OCI-LY7 (cell line): ENCODE measurements around the gene SLC25A46. TPM values are rescaled to one million over a fixed set of nuclear protein-coding genes. Genes with fewer than 3 reads are reported as not detected.
"Not testable (repeated sequence)": the region's sequence is repeated elsewhere in the genome, so short reads cannot be mapped to it uniquely, and the experiment has no call there.

Experiments
- Bru-seq: library from RNA; stranded (reverse); fragments of 400-500 nt; gene quantifications from one replicate; lab custom pipeline; 2021; lab: Mats Ljungman, UMichigan
- BruChase-seq, 2 experiments: library from RNA; stranded (reverse); fragments of 400-500 nt; gene quantifications; one replicate each; lab custom pipeline; 2021; lab: Mats Ljungman, UMichigan
- BruUV-seq: library from RNA; stranded (reverse); fragments of 400-500 nt; replicated peaks from 2 replicates; lab custom pipeline; 2021; lab: Mats Ljungman, UMichigan
- CTCF ChIA-PET: fragments of 300-600 bp; sonication (Branson Sonifier 250); formaldehyde crosslinking; loops from one replicate; lab custom pipeline; 2022; ENCODE audit warnings: antibody characterized with exemption; ENCODE audit not compliant: unreplicated experiment; lab: Charles Lee
- POLR2A ChIA-PET: fragments of 300-600 bp; sonication (Branson Sonifier 250); formaldehyde crosslinking; loops from one replicate; lab custom pipeline; 2022; ENCODE audit warnings: antibody characterized with exemption; lab: Charles Lee
- DNase-seq: peaks from one replicate; pipeline ENCODE4 v3.0.0-alpha.2; 2015; ENCODE audit warnings: low spot score
- H2AFZ ChIP-seq: fragments of 200-600 bp; sonication (generic), shearing (Covaris generic); 2 replicates; pipeline ENCODE4 v1.6.1; 2014; ENCODE audit warnings: mild to moderate bottlenecking, antibody characterized with exemption, low read length, moderate library complexity
- H3K27ac ChIP-seq: fragments of 200-600 bp; sonication (generic); 2 replicates; pipeline ENCODE4 v1.5.1; 2014; ENCODE audit warnings: mixed run types, low read depth, mild to moderate bottlenecking, moderate library complexity, low read length, inconsistent platforms; ENCODE audit not compliant: poor library complexity, severe bottlenecking
- H3K36me3 ChIP-seq: fragments of 200-600 bp; sonication (generic); 2 replicates; pipeline ENCODE4 v1.6.1; 2014; ENCODE audit warnings: mild to moderate bottlenecking, antibody characterized with exemption, low read length, moderate library complexity, mixed read lengths; ENCODE audit not compliant: insufficient read depth
- H3K4me1 ChIP-seq: fragments of 200-600 bp; sonication (generic); 2 replicates; pipeline ENCODE4 v1.5.1; 2014; ENCODE audit warnings: mild to moderate bottlenecking, low read length; ENCODE audit not compliant: insufficient read depth, poor library complexity, severe bottlenecking
- H3K4me2 ChIP-seq: fragments of 200-600 bp; sonication (generic); 2 replicates; pipeline ENCODE4 v1.6.1; 2014; ENCODE audit warnings: mild to moderate bottlenecking, low read length
- H3K4me3 ChIP-seq: fragments of 200-600 bp; sonication (generic); 2 replicates; pipeline ENCODE4 v1.5.1; 2014; ENCODE audit warnings: mild to moderate bottlenecking, low read depth, low read length; ENCODE audit not compliant: poor library complexity, severe bottlenecking
- H3K79me2 ChIP-seq: fragments of 200-600 bp; sonication (generic); 2 replicates; pipeline ENCODE4 v1.6.1; 2016; ENCODE audit warnings: low read depth, mild to moderate bottlenecking, low read length, moderate library complexity, mixed read lengths; ENCODE audit not compliant: insufficient read depth
- H3K9me2 ChIP-seq: fragments of 200-600 bp; sonication (generic); 2 replicates; pipeline ENCODE4 v1.6.1; 2016; ENCODE audit warnings: mild to moderate bottlenecking, low read length, mixed read lengths; ENCODE audit not compliant: insufficient read depth
- H3K9me3 ChIP-seq: fragments of 200-600 bp; sonication (generic); 2 replicates; pipeline ENCODE4 v1.6.1; 2014; ENCODE audit warnings: mild to moderate bottlenecking, mixed run types, low read length, mixed read lengths
- H4K20me1 ChIP-seq: fragments of 200-600 bp; sonication (generic); 2 replicates; pipeline ENCODE4 v1.6.1; 2014; ENCODE audit warnings: mild to moderate bottlenecking, antibody characterized with exemption, low read length, moderate library complexity, mixed read lengths; ENCODE audit not compliant: insufficient read depth
- CTCF ChIP-seq: fragments of 200-600 bp; sonication (generic); conservative IDR thresholded peaks from 2 replicates; pipeline ENCODE4 v1.5.1; 2014; ENCODE audit warnings: mild to moderate bottlenecking, antibody characterized with exemption, low read length, moderate library complexity, mixed read lengths
- EZH2phosphoT487 ChIP-seq: fragments of 200-600 bp; sonication (generic); IDR thresholded peaks from 2 replicates; pipeline ENCODE4 v1.6.1; 2018; ENCODE audit warnings: low read depth, borderline replicate concordance, mild to moderate bottlenecking, mixed run types, antibody characterized with exemption, low read length, moderate library complexity, mixed read lengths
- intact Hi-C: fragments of 100-400 bp; cut with micrococcal nuclease; formaldehyde crosslinking; loops from one replicate; pipeline ENCODE4 v1.10.0; 2022; ENCODE audit not compliant: unreplicated experiment
- long read RNA-seq: library from polyadenylated mRNA; stranded (forward); transcript quantifications from one replicate; pipeline ENCODE4 v2.0.0, GENCODE V29; 2022
- total RNA-seq, 2 experiments: library from RNA; depleted of rRNA in 1 of 2; stranded (reverse); fragments of >200 nt in 1 of 2; shearing (Covaris generic) in 1 of 2; gene quantifications; 2 replicates each; pipeline ENCODE4 v1.2.3, GENCODE V29; 2014 to 2022

SLC25A46 gene
- 36.4 and 37.8 TPM in 2 replicates for total RNA-seq (2014; rRNA removed; shearing (Covaris generic))
- total RNA-seq (2022), result 46.4 and 49.2 TPM in 2 replicates
- percentile 86 among the genes with signal in this experiment for Bru-seq, nascent RNA
- BruChase-seq, experiment 1, labeled RNA remaining after a 6-hour chase, result percentile 89 among the genes with signal in this experiment
- percentile 90 among the genes with signal in this experiment for BruChase-seq, experiment 2, labeled RNA remaining after a 2-hour chase
- long read RNA-seq, full-length matches to known transcripts, result 68 of 82 reads
- long read RNA-seq, partial matches to known transcripts, result 5 of 82 reads
- long read RNA-seq, other reads (novel, unspliced or antisense), result 9 of 82 reads

- Histone ChIP-seq H3K4me1 (peaks cover 16% of the 10 kb centered on the region), H3K9me2 (no peaks in the 10 kb centered on the region), H3K27ac (peak within 1 kb of the TSS; percentile 66), H3K4me2 (peak within 1 kb of the TSS; percentile 87), H3K36me3 (peaks cover 11% of the 10 kb centered on the region), H3K79me2 (peaks cover 31% of the 10 kb centered on the region), H4K20me1 (0 out of 2 replicates have a peak, but pooled peaks cover 3% of the 10 kb centered on the region), H2AFZ (peak within 1 kb of the TSS; percentile 99), H3K4me3 (peak within 1 kb of the TSS; percentile 94), H3K9me3 (no peaks in the 10 kb centered on the region)
- ChIA-PET CTCF (no interaction called here), POLR2A (interaction anchor here (0.7 to 1.3 kb wide), 4 partner anchors 10 to 355 kb away, joined by 3 to 5 read pairs (median 4); partner anchors contain the start of gene WDR36)
- TF ChIP-seq EZH2phosphoT487, result no peak
- no peak for TF ChIP-seq CTCF
- peak; percentile 92 for DNase-seq
- intact Hi-C loops, result loop anchor here (1.0 to 10.0 kb wide), 3 partner anchors 353 to 1327 kb away; partner anchors contain the start of gene WDR36
- no TSS peak for BruUV-seq
Observed at GRCh38 chr5:110738812-110739651, at the start of gene SLC25A46. TSS of gene SLC25A46 (plus strand) at chr5:110739007. CDS start at chr5:110739120, 113 bp downstream.

GRCh38 chr5:110690587-110690986, 48.2 kb upstream of the SLC25A46 start:
- H3K4me2 ChIP-seq, result not testable (repeated sequence)

GRCh38 chr5:110692669-110693068, 46.1 kb upstream of the SLC25A46 start:
- H3K36me3 ChIP-seq, H3K4me3 ChIP-seq, H4K20me1 ChIP-seq, H2AFZ ChIP-seq, H3K79me2 ChIP-seq, CTCF ChIA-PET, H3K4me2 ChIP-seq, BruUV-seq, H3K27ac ChIP-seq, H3K4me1 ChIP-seq, intact Hi-C loops, H3K9me3 ChIP-seq, POLR2A ChIA-PET, DNase-seq, H3K9me2 ChIP-seq: not testable (repeated sequence)

More at GRCh38 chr5:110690587-110690986, 48.2 kb upstream of the SLC25A46 start:
- H2AFZ ChIP-seq, intact Hi-C loops, DNase-seq, H3K4me3 ChIP-seq, H4K20me1 ChIP-seq, H3K9me2 ChIP-seq, H3K36me3 ChIP-seq, CTCF ChIA-PET, H3K27ac ChIP-seq, H3K79me2 ChIP-seq, BruUV-seq, H3K9me3 ChIP-seq, H3K4me1 ChIP-seq: not testable (repeated sequence)
- POLR2A ChIA-PET, result interaction anchor here (0.8 kb wide), 1 partner anchor 8 kb away, joined by 4 read pairs; no protein-coding TSS in a partner anchor
